CD4-positive, alpha-beta T cell treated with Interleukin-2 at 100 ng/mL for 4 hours (primary cell): Measurements from ENCODE around the gene GSDME.
"Not testable (repeated sequence)": the region's sequence is repeated elsewhere in the genome, so short reads cannot be mapped to it uniquely, and the experiment has no call there.

ENCODE experiments used
- DNase-seq: peaks from one replicate; pipeline ENCODE4 v3.0.0-alpha.2; 2020; ENCODE audit warnings: low spot score

GSDME gene

DNA sequence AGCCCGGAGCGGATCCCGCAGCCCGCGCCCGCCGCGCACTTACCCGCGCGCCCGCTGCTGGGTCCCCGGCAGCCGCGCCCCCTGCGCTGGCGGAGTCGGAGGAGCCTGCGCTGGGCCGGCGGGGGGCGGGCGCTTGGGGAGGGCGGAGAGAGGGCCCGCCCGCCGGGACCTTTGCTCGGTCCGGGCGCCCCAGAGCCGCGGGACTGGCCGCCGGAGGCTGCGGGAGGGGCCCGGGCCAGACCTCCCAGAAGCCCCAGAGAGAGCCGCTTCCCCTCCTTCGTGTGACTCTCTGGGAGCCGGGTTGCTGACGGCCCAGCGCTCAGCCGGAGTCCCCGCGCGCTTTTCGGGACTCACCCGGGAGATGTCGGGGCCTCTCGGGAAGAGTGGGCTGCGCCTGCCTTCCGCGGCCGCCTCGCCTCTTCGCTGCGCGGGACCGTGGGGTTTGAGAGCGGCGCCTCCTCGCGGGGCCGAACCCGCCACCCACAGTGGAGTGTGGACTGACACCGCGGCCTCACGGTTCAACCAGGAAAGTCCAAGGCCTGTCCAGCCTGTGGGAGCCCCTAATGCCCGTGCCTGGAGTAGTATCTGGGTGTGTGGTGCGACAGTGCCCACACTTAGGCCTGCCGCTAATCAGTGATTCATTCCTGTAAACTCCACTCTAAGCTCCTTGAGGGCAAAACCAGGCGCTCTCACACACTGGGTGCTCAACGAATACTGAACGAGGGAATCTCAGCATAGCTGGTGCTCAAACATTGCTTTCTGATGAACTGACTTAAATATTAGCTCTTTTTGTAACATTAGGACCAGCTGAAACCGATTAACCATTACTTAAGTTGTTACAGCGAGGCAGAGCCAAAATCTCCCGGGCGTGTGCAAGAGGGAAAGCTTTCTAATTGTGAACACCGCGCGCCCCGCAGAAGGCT lies at the start of gene GSDME:
GSDME (minus strand) TSS at position 112 of the 923 bp plus-strand sequence. CDS start 7,690 bp downstream, outside the sequence.
- no peak for DNase-seq

DNA sequence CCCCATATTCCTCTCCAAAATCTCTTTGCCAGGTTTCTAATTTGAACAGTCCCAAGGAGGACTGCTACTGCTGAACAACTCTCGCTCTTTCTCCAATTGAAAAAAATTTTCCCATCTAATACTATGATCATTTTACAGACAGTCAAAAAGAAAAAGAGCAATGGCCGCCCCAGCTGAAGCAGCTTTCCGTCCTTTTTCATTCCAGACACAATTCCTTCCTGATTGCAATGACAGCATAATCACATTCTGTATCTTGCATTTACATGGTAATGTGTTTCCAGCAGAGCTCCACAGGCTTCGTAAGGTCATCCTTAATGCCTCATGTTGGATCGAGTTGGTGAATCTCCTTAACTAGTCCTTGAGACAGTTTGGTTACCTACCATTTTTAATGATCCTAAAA lies 45.0 kb upstream of the GSDME start:
- DNase-seq = no peak

DNA sequence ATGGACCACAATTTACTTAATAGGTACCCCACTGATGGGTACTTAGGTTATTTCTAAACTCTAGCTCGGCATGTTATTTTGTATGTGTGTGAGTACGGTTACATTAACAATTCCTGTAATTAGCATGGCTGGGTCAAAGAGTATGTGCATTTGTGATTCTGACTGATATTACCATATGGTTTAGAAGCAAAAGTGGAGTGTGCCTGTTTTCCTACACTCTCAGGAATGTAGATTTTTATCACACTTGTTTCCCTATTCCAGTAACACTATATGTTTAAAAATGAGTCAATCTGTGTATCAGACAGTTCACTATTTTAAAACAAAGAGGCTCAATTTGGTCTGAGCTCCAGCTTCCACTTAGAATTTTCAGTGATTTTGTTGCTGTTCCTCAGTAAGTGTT lies 44.6 kb upstream of the GSDME start:
- DNase-seq = no peak

DNA sequence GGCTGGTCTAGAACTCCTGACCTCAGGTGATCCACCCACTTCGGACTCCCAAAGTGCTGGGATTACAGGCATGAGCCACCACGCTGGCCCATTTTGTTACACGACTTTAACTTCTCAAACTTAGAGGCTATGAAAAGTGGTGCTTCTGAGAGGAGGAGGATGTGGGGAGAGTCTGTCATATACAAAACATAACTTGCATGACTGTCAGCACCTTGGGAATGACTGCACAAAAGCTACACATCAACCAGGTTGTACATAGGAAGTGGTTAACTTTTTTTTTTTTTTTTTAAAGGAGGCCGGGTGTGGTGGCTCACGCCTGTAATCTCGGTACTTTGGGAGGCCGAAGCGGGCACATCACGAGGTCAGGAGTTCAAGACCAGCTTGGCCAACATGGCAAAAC lies 43.4 kb upstream of the GSDME start:
- no peak for DNase-seq

DNA sequence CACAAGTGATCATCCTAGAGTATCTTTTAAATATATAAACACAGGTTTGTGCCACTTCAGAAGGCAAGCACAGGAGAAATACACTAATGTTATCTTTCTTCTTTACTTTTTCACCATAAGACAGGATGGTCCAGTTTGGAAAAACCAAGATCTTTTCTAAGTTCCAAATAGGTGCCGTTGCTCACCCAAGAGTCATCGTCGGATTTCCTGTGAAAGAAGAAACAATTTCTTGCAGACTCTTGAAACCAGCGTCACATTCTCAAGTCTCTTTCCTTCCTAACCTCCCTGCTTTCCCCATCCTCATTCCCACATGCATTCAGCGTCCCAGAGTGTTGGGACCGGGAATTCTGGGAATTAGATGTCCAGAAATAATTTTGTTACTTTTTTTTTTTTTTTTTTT lies 42.8 kb upstream of the GSDME start:
- DNase-seq = no peak

DNA sequence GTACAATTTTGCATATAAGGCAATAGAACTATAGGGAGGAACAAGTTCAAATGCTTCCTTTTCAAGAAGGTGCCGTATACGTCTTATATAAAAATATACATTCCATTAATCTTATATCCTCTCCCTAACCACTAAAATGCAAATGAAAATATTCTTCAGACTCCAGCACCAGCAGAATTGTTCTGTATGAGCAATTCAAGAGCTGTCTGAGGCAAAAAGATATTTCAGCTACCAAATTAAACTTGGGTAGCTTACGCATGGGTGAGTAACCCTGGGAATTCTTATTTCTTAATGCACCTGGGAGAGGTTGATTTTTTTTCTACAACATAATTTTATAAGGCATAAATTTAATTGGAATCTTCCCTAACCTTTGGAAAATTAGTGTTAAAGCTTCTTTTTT lies 42.2 kb upstream of the GSDME start:
- no peak for DNase-seq

DNA sequence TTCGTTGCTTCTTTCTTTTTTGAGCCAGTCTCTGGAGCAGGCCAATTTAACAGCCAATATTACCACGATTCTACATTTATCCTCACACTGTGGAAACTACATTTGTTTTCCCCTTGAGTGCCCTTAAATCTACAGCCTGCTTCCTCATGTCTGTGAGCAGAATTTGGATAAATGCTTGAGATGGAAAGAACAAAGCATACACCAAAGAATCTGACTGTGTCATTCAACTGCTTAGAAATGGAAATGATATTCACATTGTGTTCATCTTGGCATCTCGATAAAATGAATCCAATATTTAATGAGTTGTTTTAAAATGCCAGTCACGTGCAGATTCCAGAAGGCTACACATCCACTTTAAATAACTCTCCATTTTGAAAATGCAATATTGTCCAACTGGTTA lies 41.0 kb upstream of the GSDME start:
- DNase-seq = no peak

DNA sequence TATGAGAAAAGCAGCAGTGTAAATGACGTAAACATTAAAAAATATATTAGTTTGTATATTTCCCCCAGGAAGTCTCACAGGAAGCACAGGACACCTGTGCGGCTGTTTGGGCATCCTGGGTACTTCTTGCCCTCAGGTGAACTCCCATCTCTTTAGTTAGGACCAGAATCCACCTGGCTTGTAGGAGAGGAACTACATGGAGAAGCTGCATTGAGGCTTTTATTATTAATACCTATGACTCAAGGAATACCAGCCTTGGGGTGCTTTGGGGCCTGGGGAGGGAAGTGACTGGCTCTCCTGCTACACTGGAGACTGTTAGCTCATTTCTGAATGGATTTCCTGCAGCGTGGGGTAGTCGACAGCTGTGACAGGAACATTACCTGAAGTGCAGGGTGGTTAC lies 40.0 kb upstream of the GSDME start:
- DNase-seq = no peak

DNA sequence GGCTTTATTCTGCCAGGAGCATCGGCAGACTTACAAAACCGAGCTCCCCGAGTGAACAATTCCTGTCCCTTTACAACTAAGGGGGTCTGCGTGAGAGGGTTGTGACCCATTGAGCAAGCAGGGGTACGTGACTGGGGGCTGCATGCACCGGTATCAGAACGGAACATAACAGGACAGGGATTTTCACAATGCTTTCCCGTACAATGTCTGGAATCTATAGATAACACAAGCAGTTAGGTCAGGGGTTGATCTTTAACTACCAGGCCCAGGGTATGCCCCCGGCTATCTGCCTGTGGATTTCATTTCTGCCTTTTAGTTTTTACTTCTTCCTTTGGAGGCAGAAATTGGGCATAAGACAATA lies 38.1 kb upstream of the GSDME start:
- no peak for DNase-seq

DNA sequence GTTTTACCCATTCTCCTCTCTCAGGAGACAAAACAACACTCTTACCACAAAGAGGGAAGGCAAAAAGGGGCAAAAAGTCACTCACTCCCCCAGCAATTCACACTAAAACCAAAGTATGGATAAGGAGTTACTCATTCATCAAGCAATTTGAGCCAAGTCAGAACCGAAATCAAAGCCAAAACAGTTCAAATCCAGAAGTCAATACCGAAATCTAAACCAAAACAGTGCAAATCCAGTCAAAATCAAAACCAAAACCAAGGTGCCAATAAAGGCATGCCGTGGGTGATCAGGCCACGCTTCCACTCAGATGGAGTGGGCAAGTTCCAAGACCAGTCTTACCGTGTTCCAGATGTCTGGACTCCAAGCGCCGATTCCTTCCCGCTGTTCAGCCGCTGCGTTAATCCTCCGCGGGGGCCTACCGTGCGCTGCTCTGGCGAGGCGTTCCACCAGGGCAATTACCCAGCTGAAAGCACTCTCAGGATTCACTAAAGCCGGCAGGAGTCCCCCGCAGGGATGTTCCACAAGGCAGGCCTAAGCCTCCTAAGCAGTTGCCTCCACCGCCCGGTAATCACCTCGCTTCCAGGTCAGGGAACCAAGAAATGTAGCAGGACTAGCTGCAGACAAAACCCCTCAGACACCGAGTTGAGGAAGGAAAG lies 37.6 kb upstream of the GSDME start:
- not testable (repeated sequence) for DNase-seq

DNA sequence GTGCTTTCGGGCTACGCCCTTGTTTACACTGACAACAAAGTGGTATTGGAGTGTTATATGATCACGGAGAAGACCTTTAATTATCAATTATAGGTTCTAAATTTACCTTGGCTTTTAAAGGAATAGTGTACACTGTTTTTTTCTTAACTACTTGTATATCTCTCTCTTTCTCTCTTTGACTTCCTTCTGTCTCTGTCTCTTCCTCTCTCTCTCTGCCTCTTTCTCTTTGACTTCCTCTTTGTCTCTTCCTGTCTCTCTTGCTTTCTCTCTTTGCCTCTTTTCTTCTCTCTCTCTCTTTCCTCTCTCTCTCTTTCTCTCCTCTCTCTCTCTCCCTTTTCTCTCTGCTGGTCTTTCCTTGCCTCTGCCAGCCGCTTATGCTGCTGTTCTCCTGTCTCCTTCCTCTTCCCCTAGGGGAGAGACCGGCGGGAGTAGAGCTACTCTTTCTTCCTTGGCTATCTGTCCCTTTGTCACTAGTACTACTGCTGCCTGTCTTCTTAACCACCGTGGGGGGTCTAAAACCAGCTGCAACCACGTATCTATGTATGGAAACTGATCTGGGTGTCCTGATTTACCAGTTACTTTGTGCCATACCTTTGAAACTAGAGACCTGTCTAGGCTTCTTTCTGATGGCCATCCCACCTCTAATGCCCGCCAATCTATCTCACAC lies 36.9 kb upstream of the GSDME start:
- no peak for DNase-seq

DNA sequence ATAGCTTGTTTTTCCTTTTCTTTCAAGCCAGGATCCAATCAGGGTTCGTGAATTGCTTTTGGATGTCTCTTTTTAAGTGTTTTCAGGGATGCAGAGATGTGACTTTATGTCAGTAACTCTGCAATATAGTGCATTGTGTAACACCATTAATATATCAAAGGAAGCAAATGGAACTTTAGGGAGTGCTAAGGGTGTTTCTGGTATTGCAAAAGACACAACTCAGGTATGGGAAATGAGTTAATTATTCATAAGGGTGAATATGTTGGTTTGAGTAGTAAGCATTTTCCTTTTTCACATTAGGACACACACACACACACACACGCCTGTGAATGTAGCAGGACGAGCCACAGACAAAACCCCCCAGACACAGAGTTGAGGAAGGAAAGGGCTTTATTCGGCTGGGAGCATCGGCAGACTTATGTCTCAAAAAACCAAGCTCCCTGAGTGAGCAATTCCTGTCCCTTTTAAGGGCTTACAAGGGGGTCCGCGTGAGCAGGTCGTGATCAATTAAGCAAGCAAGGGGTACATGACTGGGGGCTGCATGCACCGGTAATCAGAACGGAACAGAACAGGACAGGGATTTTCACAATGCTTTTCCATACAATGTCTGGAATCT lies 31.8 kb upstream of the GSDME start:
- no peak for DNase-seq

DNA sequence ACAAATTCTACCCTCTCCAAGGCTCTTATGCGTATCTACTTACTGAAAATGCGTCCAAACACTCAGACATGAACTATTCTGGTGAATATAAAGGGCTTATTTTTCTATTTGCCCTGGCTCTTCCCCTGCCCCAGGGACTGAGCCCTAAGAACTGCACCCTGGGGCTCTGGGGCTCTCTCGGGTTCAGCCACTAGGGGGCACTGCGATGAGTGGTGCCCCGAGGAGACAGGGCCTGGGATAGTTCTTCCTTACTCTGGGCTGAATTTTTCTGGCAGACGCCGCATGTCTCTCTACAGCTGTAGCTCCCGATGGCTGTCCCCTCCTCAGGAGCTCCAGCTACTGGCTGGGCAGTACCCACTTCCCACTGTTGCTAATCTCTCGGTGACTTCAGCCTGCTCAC lies 30.8 kb upstream of the GSDME start:
- no peak for DNase-seq

DNA sequence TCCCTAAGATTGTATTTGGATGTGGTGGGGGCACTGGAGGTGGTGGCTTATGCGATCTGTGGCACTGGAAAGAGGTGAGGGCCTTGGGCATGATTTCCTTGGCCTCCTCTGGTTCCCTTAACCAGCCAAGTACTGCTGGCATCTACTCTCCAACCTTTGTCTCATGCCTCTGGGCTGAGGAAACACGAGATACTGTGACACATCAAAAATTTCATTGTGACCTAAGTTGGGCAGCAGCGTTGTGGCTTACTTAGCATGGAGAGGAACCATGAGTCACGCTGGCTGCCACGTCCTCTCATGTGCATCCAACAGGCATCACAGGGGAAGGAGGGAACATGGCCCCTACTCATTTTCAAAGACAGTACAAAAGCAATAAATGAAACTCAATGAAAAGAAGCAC lies 29.7 kb upstream of the GSDME start:
- no peak for DNase-seq

DNA sequence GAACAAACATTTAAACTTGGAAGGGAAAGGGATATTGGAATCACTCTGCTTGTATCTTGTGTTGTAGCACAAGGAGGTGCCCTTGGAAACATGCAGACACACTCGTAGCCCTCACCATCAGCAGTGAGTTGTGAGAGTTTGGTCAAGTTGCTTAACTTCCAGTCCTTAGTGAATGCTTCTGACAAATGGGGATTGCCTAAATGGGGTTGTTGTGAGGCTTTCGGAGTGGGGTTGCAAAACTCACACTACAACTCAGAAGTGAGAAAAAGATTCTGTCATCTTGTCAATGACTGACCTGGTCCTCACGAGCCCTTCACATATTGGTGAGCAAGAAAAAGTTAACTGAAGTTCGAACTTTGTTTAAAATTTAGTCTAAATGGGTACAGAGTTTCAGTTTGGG lies 29.0 kb upstream of the GSDME start:
- DNase-seq = no peak

DNA sequence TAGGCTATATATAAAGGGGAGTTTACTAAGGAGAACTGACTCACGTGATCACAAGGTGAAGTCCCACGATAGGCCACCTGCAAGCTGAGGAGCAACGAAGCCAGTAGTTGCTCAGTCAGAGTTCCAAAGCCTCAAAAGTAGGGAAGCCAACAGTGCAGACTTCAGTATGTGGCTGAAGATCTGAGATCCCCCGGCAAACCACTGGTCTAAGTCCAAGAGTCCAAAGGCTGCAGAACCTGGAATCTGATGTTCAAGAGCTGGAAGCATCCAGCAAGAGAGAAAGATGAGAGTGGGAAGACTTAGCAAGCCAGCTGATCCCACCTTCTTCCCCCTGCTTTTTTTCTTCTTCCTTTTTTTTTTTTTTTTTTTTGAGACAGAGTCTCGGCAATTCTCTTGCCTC lies 27.0 kb upstream of the GSDME start:
- no peak for DNase-seq

DNA sequence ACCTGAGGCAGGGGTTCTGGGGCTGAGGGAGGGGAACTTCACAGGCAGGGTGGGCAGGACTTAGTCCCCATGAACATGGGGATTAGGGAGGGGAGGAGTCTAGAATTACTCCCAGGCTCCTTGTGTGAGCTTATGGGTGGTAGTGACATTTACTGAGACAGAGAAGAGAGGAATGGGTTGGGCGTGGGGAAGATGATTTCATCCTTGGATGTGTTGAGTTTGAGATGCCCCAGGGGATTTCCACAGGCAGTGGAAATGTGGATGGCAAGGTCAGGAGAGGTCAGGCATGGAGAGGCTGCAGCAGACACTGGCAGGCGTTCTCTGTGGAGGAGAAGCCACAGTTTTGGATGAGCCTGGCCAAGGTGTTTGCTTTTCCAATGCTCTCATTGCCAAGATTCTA lies 26.4 kb upstream of the GSDME start:
- DNase-seq = no peak

DNA sequence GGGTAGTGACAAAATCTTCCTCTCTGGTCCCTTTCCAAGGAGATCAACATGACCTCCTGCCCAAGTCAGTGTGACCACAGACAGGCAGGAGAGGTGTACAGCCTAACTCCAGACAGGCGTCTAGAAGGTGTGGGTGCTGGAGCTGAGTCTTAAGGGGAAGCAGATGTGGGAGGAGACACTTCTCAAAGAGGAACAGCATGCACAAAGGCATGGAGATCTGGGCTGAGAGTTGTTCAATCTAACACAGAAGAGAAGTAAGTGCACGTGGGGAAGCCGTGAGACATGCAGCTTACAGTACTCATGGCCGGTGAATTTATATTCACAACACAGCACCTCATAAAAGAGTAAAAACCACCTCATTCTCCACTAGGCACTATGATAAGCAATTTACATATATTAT lies 23.8 kb upstream of the GSDME start:
- no peak for DNase-seq

DNA sequence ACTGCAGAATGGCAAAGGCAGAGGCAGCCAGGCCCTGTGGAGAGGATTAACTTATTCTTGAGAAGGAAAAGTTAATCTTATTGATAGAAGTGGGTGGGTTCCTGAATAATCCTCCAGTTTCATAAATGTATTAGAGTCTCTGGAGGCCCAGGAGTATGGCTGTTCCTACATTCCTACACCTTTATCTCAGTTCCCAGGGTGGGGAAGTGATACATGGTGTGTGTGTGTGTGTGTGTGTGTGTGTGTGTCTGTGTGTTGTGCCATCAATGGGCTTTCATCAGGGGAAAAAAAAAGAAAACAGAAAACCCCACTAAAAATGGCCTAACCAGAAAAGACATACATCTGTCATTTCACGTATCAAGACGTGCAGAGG lies 22.0 kb upstream of the GSDME start:
- no peak for DNase-seq

DNA sequence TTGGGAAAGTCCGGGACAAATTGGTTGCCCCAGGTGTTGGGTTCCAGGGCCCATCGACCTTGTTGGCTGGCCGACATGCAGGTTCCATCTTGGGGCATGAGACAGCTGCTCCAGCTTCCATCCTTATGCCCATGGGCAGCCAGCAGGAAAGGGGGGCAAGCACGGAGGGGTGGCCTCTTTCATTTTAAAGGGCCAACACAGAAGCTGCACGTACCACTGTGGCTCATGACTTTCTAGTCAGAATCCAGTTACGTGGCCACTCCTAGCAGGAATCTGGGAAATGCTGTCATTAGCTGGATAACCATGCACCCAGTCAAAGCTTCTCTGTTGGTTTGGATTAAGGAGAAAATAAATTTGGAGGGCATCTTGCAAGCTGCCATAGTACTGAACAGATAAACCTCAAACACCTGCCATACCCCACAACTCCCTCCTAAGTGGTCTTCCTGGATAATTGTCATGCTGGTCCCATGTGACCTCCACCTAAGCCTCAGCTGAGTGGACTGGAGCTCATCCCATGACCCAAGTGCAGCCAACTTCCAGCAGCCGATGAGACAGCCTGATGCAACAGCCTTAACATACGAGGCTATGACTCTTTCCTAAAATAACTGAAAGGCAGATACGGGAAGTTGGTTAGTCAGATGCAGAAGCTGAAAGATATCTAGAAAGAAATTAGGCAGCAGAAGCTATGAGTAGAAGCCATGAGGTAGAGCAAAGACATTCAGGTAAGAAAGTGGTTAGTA lies 21.4 kb upstream of the GSDME start:
- DNase-seq = no peak

DNA sequence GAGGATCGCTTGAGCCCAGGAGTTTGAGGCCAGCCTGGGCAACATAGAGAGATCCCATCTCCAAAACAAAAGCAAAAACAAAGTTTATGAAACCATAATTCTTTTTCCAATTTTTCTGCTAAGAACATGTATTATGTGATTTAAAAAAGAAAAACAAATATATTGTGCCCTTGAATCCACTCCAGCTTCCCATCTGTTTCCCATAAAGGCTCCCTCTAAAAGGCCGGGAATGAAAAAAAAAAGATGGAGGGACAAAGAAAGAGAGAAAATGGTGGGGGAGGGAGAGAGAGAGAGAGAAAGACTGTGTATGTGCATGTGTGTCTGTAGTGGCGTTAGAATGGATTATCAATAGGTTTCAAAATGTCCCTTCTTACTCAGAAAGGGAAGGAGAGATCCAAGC lies 20.5 kb upstream of the GSDME start:
- DNase-seq = no peak

DNA sequence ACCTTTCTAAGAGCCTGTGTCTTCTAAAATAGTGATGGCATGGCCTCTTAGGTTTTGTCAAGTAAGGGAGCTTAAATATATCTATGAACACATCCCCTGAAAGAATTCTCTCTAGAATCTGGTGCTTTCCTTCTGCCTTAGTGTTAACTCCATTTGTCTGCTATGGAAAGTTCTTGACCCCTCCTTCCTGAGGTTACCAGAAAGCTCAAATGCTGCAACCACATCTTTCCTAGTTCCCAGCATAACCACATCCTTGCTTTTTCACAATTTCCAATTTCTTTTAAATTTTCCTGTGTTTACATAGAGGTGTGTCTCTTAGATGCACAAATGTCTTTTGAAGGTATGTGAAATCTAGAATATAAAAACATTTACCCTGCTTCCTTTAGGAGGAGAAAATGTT lies 16.4 kb upstream of the GSDME start:
- no peak for DNase-seq
